HG03108 (cell line): ENCODE measurements around the gene SYCE1L.
A peak's percentile ranks its signal among the peaks of the same experiment; 100 is the strongest.
"Not testable (repeated sequence)": the region's sequence is repeated elsewhere in the genome, so short reads cannot be mapped to it uniquely, and the experiment has no call there.

ENCODE experiments used
- ATAC-seq: cut with Tn5 transposase; IDR thresholded peaks from one replicate; pipeline ENCODE4 v1.9.1; 2021; ENCODE audit warnings: moderate library complexity; ENCODE audit not compliant: unreplicated experiment

Gene SYCE1L

GRCh38 chr16:77197747-77198146 lies 1.5 kb upstream of the SYCE1L start:
- ATAC-seq = no peak

- no peak for ATAC-seq
These were observed 7.3 kb downstream of the SYCE1L start for GRCh38 chr16:77206533-77206932.

GRCh38 chr16:77207030-77207429 lies 7.8 kb downstream of the SYCE1L start:
- no peak for ATAC-seq

- ATAC-seq = no peak
These were observed 9.2 kb downstream of the SYCE1L start for GRCh38 chr16:77208382-77208781.

- peak; percentile 71 for ATAC-seq
These were observed 12.9 kb downstream of the SYCE1L start for GRCh38 chr16:77211880-77212740.

GRCh38 chr16:77212741-77213541 lies 13.7 kb downstream of the SYCE1L start:
- peak; percentile 71 for ATAC-seq

GRCh38 chr16:77213542-77214106 lies 14.4 kb downstream of the SYCE1L start:
- ATAC-seq = no peak

- no peak for ATAC-seq
These were observed 15.4 kb downstream of the SYCE1L start for GRCh38 chr16:77214411-77215138.

- no peak for ATAC-seq
These were observed 20.2 kb downstream of the SYCE1L start for GRCh38 chr16:77219437-77219836.

- ATAC-seq = peak; percentile 62
These were observed 21.2 kb downstream of the SYCE1L start for GRCh38 chr16:77220427-77220826.

GRCh38 chr16:77221482-77221881 lies 22.3 kb downstream of the SYCE1L start:
- no peak for ATAC-seq

- ATAC-seq = no peak
These were observed 24.0 kb downstream of the SYCE1L start for GRCh38 chr16:77223184-77223583.

GRCh38 chr16:77225182-77225581 lies 26.0 kb downstream of the SYCE1L start:
- no peak for ATAC-seq

GRCh38 chr16:77227745-77228144 lies 28.5 kb downstream of the SYCE1L start:
- ATAC-seq = peak; percentile 75

- no peak for ATAC-seq
These were observed 31.8 kb downstream of the SYCE1L start for GRCh38 chr16:77231047-77231446.

- ATAC-seq = no peak
These were observed 34.8 kb downstream of the SYCE1L start for GRCh38 chr16:77233799-77234519.

- no peak for ATAC-seq
These were observed 35.4 kb downstream of the SYCE1L start for GRCh38 chr16:77234611-77235010.

- ATAC-seq = peak; percentile 96
These were observed 36.9 kb downstream of the SYCE1L start for GRCh38 chr16:77236063-77236511.

GRCh38 chr16:77238593-77238992 lies 39.4 kb downstream of the SYCE1L start:
- no peak for ATAC-seq

- not testable (repeated sequence) for ATAC-seq
These were observed 43.3 kb downstream of the SYCE1L start for GRCh38 chr16:77242471-77242870.
